Lower leg skin (tissue), 3 donors: ENCODE measurements around the gene SFSWAP.

ENCODE experiments used
- POLR2A ChIP-seq, 2 donors: fragments of 450-650 bp; IDR thresholded peaks; one replicate each; pipeline ENCODE4 v1.6.1; 2016 to 2017; ENCODE audit warnings: antibody characterized with exemption in 2 of 2, mild to moderate bottlenecking in 1 of 2, moderate library complexity in 1 of 2
- TF ChIP-seq, protein P1 (sequence below), 3 donors: fragments of 450-650 bp; IDR thresholded peaks; one replicate each; pipeline ENCODE4 v1.5.1; 2016; ENCODE audit warnings: antibody characterized with exemption in 3 of 3, mild to moderate bottlenecking in 3 of 3, moderate library complexity in 2 of 3

GRCh38 chr12:131732996-131733615 lies 22.2 kb downstream of the SFSWAP start:
- TF ChIP-seq, protein P1, sequence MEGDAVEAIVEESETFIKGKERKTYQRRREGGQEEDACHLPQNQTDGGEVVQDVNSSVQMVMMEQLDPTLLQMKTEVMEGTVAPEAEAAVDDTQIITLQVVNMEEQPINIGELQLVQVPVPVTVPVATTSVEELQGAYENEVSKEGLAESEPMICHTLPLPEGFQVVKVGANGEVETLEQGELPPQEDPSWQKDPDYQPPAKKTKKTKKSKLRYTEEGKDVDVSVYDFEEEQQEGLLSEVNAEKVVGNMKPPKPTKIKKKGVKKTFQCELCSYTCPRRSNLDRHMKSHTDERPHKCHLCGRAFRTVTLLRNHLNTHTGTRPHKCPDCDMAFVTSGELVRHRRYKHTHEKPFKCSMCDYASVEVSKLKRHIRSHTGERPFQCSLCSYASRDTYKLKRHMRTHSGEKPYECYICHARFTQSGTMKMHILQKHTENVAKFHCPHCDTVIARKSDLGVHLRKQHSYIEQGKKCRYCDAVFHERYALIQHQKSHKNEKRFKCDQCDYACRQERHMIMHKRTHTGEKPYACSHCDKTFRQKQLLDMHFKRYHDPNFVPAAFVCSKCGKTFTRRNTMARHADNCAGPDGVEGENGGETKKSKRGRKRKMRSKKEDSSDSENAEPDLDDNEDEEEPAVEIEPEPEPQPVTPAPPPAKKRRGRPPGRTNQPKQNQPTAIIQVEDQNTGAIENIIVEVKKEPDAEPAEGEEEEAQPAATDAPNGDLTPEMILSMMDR (IDR thresholded peaks at IDR 0.05): no peak
- no peak for TF ChIP-seq POLR2A (IDR thresholded peaks at IDR 0.05)
